H1 (cell line): Measurements from ENCODE around the gene PPARGC1A. TPM values are rescaled to one million over a fixed set of nuclear protein-coding genes. Genes with fewer than 3 reads are reported as not detected.

Experiments used
- CBX5 ChIP-seq: fragments of 300-800, 300-1000 bp; sonication (generic); IDR thresholded peaks from 2 replicates; pipeline ENCODE4 v1.7.1; 2016; ENCODE audit warnings: antibody characterized with exemption, low read length, low read depth
- CEBPB ChIP-seq: IDR thresholded peaks from 2 replicates; pipeline ENCODE4 v1.6.1; 2012; ENCODE audit warnings: low read depth, low read length
- JUND ChIP-seq: IDR thresholded peaks from 2 replicates; pipeline ENCODE4 v1.6.1; 2011; ENCODE audit warnings: mild to moderate bottlenecking, improper control_type of control experiment, low read length
- KDM4A ChIP-seq: IDR thresholded peaks from one replicate; pipeline ENCODE4 v1.7.1; 2012; ENCODE audit warnings: low read depth, mild to moderate bottlenecking, moderate library complexity, low read length, inconsistent platforms; ENCODE audit not compliant: severe bottlenecking
- MAFK ChIP-seq: IDR thresholded peaks from 2 replicates; pipeline ENCODE4 v1.6.1; 2012; ENCODE audit warnings: low read depth, mild to moderate bottlenecking, improper control_type of control experiment, low read length
- polyA plus RNA-seq, 7 experiments: library from polyadenylated mRNA; depleted of rRNA in 3 of 7; stranded (reverse) in 5 of 7; unstranded in 2 of 7; fragments of >200 nt in 5 of 7; fragments of 200-250 nt in 2 of 7; gene quantifications; 1 replicate in 5 of 7; 2 replicates in 1 of 7; 4 replicates in 1 of 7; pipeline versions ENCODE4 v1.2.1 to v1.2.3, GENCODE V29; 2011 to 2013; ENCODE audit warnings: missing spikeins in 2 of 7, mixed read lengths in 2 of 7
- total RNA-seq: library from RNA; stranded (reverse); fragmentation: NEBNext Ultra II Directional; extraction: Animal tissue kit (Norgen Biotek cat#: 25700); gene quantifications from 2 replicates; pipeline ENCODE4 v1.2.1, GENCODE V29; 2021

PPARGC1A gene
- total and polyA plus RNA-seq, 2 of the 8 experiments (the other 6 are each of a cell fraction or from before 2014, with no cell fraction given): 0.54 to 1.4 TPM

DNA sequence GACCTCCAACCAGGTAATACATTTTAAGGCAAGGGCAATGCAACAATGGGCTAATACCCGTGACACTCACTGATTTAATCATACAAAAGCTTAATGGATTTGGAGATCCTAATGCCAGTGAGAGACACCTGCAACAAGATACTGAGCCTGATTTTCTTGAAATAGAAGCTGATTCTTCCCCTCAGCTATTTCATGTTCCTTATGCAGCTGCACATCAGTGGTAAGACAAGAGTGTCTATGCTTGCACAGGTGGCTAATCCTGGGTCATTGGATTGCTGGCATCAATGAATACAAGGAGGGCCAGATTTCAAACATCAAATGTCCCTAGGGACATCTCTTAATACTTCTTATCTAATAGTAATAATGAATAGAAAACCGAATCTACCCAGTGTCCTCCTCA is 139.7 kb downstream of the PPARGC1A start (continued):
- TF ChIP-seq CBX5 (no peak), CEBPB (no peak), MAFK (no peak), JUND (no peak), KDM4A (no peak)
